HL-60 (cell line): ENCODE results near the gene LIMS1.

Experiments used
- DNase-seq, 2 experiments: peaks; one replicate each; pipeline ENCODE4 v3.0.0-alpha.2; 2010 to 2020; ENCODE audit warnings: low read depth in 1 of 2, low spot score in 1 of 2
- H3K27ac ChIP-seq: fragments of 250-450 bp; sonication (Bioruptor Pico); replicated peaks from 2 replicates; pipeline ENCODE4 v1.5.1; 2020; ENCODE audit warnings: mild to moderate bottlenecking, moderate library complexity
- H3K27me3 ChIP-seq: fragments of 250-450 bp; sonication (Bioruptor Pico); 2 replicates; pipeline ENCODE4 v1.5.1; 2021; ENCODE audit warnings: mild to moderate bottlenecking, moderate library complexity; ENCODE audit not compliant: insufficient read depth, poor library complexity, severe bottlenecking
- H3K4me3 ChIP-seq: replicated peaks from 2 replicates; pipeline ENCODE4 v1.5.1; 2011; ENCODE audit warnings: mild to moderate bottlenecking, control low read depth, low read length; ENCODE audit not compliant: insufficient read depth
- GABPA ChIP-seq: IDR thresholded peaks from 2 replicates; pipeline ENCODE4 v1.6.1; 2012; ENCODE audit warnings: low read depth
- POLR2AphosphoS5 ChIP-seq: IDR thresholded peaks from 2 replicates; pipeline ENCODE4 v1.6.1; 2012; ENCODE audit warnings: low read depth
- REST ChIP-seq: IDR thresholded peaks from 2 replicates; pipeline ENCODE4 v1.6.1; 2012; ENCODE audit warnings: low read depth; ENCODE audit not compliant: insufficient replicate concordance
- SPI1 ChIP-seq: IDR thresholded peaks from 2 replicates; pipeline ENCODE4 v1.6.1; 2012; ENCODE audit warnings: low read depth, mild to moderate bottlenecking, borderline replicate concordance
- TF ChIP-seq, protein P1 (sequence below): IDR thresholded peaks from one replicate; pipeline ENCODE4 v1.5.1; 2011; ENCODE audit warnings: low read length, control low read depth, inconsistent platforms; ENCODE audit not compliant: insufficient read depth

The LIMS1 gene

GRCh38 chr2:108548208-108549003 is 14.1 kb downstream of the LIMS1 start:
- TF ChIP-seq, protein P1, sequence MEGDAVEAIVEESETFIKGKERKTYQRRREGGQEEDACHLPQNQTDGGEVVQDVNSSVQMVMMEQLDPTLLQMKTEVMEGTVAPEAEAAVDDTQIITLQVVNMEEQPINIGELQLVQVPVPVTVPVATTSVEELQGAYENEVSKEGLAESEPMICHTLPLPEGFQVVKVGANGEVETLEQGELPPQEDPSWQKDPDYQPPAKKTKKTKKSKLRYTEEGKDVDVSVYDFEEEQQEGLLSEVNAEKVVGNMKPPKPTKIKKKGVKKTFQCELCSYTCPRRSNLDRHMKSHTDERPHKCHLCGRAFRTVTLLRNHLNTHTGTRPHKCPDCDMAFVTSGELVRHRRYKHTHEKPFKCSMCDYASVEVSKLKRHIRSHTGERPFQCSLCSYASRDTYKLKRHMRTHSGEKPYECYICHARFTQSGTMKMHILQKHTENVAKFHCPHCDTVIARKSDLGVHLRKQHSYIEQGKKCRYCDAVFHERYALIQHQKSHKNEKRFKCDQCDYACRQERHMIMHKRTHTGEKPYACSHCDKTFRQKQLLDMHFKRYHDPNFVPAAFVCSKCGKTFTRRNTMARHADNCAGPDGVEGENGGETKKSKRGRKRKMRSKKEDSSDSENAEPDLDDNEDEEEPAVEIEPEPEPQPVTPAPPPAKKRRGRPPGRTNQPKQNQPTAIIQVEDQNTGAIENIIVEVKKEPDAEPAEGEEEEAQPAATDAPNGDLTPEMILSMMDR = no peak
- TF ChIP-seq REST (no peak), SPI1 (no peak), POLR2AphosphoS5 (no peak), GABPA (no peak)
- DNase-seq = no peak
- H3K27ac ChIP-seq = no peak overlapping the region
- H3K27me3 ChIP-seq = no peaks in the 10 kb centered on the region
- H3K4me3 ChIP-seq = no peak overlapping the region

DNA sequence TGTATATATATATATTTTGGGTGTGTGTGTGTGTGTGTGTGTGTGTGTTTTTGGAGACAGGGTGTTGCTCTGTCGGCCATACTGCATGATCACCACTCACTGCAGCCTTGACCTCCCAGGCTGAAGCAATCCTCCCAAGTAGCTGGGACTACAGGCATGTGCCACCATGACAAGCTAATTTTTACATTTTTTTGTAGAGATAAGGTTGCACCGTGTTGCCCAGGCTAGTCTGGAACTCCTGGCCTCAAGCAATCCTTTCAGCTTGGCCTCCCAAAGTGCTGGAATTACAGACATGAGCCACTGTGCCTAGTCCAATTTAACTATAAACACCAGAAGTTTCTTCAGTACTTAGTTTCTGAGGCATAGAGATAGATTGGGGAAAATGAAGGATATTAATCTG is 18.3 kb downstream of the LIMS1 start:
- no peak overlapping the region for H3K27ac ChIP-seq
- no peaks in the 10 kb centered on the region for H3K27me3 ChIP-seq
- TF ChIP-seq POLR2AphosphoS5 = no peak
- TF ChIP-seq REST = no peak
- no peak for TF ChIP-seq SPI1
- TF ChIP-seq, protein P1 = no peak
- no peak for TF ChIP-seq GABPA
- no peak for DNase-seq
- H3K4me3 ChIP-seq = no peak overlapping the region

DNA sequence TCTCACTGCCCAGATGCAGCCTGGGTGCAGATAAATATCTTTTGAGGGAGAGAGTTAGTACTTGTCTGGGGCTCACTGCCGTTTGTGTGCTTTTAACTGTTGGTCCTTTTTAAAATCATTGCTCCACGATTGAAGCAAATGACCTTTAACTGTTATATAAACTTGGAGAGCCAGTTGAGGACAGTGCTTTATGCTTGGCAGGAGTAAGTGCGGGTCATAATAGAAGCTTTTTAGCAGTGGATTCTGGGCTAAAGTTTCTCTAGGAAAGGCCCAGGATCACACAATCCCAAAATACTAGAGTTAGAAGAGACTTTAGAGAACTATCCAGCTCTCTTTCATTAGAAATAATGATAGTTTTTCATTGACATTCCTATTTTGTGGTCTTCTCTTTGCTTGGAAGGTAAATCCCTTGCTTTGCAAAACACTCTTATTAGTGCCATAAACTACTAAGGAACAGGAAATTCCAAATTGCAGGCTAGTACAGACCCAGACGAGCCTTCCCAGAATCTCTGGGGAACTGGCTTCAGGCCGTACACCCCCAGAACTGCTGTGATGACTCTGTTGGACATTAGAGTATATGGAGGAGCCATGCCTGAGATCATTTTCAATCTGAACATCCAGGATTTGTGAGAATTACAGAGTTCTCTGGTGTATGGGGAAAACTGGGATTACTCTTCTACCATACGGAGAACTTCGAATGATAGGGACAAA is 19.1 kb downstream of the LIMS1 start:
- H3K27ac ChIP-seq = no peak overlapping the region
- no peaks in the 10 kb centered on the region for H3K27me3 ChIP-seq
- no peak overlapping the region for H3K4me3 ChIP-seq
- no peak for DNase-seq
- TF ChIP-seq SPI1 (no peak), REST (no peak), POLR2AphosphoS5 (no peak), GABPA (no peak)
- TF ChIP-seq, protein P1 = no peak
